H4 (cell line): ENCODE measurements around the gene HOXC10. TPM values are rescaled to one million over a fixed set of nuclear protein-coding genes. Genes with fewer than 3 reads are reported as not detected.

Source experiments
- DNase-seq: peaks from one replicate; pipeline ENCODE4 v3.0.0-alpha.2; 2015; ENCODE audit warnings: low spot score
- total RNA-seq: library from RNA; depleted of rRNA; stranded (reverse); fragments of >200 nt; shearing (Covaris generic); gene quantifications from 2 replicates; pipeline ENCODE4 v1.2.3, GENCODE V29; 2014

Gene HOXC10
- total RNA-seq, 1 experiment from 2014 or later, result 8.7 TPM

- peak; percentile 54 for DNase-seq
Measured at GRCh38 chr12:53965281-53966084, 19.5 kb upstream of the HOXC10 start.

GRCh38 chr12:53966085-53966384 is 18.9 kb upstream of the HOXC10 start:
- DNase-seq, result no peak

DNA sequence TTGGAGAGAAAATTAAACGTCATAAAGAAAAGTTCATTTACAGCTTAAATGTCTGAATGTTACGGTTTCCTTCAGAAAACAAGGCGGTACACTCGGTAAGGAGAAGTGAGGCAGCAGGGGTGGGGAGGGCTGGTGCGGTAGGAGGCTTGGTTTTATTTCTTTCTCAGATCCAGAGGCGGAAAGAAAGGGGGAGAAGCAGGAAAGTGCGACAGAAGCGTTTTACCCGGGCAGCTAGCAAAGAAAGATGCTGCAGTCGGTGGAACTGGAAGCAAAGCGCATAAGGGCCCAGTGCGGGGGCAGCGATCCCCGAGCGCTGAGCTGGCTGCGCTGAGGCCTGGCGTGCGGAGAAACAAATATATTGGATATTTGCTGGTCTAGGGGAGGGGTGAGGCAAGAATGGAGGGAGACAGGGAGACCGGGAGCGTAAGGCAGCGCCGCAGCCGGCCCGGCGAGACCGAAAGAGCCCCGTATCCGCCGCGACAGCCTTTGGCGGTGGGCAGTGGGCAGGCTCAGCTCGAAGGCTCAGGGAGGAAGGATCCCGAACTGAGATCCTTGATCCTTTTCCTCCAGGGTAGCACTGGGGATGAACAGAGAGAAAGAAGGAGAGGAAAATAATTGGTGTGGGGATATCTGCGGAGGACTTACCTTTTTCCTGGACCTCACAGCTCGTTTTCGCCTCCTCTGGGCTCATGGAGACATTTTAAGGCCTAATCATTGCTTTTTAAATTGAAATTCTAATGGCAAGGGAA is 18.4 kb upstream of the HOXC10 start:
- DNase-seq, result no peak

DNA sequence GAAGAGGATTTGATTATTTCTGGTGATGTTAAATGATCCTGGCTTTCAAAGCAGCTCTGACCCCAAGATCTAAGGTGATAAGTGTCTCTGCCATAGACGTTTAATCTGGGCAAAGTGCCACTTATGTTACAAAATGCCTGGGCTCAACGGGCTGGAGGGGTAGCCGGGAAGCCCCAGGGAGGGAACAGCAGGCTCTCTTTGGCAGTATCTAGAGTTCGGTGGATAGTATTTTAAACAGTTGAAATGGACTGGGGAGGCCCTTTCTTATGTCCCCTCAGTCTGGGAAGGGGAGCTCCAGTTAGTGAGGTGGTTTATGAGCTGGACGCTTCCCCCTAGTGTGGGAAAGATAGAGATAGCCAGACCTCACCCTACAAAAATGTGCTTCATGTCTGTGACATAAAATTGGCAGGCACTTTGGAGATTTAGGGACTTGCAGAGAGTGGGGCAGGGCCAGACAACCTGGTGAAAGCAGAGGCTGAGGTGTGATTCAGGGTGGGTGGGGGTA is 17.5 kb upstream of the HOXC10 start:
- DNase-seq, result no peak

GRCh38 chr12:53968214-53969127 is 16.5 kb upstream of the HOXC10 start:
- DNase-seq, result no peak

DNA sequence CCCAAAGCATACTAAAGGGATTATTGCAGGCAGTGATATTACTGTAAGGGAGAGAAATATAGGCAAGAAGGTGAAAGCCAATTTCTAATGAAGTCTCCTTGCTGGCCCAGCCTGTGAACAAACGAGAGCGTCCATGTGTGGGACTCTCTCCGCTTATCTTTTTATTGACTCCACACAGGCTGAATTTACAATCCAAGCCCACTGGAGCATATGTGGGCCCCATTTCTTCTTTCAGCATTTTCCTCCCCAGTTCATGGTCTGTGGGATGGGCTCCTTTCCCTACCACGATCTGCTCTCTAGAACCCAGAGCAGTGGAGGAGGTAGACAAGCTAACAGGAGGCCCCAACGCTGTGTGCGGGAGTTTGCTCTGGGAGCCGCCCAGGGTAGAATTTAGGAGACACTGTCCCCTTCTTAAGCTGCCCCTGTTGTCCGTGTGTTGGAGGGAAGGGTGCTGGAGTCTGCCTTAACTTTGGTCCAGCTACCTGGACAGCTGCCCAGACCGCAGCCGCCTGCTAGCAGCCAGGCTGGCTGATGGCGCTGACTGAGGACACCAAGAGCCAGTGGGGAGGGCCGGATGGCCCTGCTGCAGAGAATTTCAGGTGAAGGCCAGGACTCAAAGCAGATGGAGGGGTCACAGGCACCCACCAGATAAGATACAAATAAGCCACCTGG is 15.2 kb upstream of the HOXC10 start:
- no peak for DNase-seq

GRCh38 chr12:53970451-53970850 is 14.5 kb upstream of the HOXC10 start:
- DNase-seq, result no peak

- no peak for DNase-seq
Measured at GRCh38 chr12:53971129-53971528, 13.8 kb upstream of the HOXC10 start.

GRCh38 chr12:53971686-53972085 is 13.3 kb upstream of the HOXC10 start:
- DNase-seq, result no peak

GRCh38 chr12:53972152-53972702 is 12.7 kb upstream of the HOXC10 start:
- peak; percentile 57 for DNase-seq

DNA sequence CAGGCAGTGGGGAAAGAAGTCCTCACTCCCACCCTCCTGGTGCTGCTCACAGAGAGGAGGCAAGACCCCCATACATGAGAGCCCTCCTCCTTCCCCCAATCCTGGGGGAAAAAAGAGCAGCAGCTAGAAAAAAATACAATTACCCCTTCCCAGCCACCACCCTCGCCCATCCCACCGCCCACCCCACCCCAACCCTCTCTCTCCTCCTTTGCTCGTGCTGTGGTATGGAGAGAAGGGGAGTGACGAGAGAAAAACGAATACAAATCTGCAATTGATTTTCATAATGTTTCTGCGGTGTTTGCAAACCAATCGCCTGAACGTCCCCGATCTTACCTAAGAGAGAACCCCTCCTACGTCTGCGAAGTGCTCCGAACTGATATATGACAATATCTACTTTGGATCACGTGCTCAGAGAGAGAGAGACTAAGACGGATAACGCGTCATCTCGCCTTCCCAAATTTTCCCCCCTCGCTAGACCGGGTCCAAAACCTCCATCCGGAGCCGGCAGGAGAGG is 12.2 kb upstream of the HOXC10 start, which contains the start of gene HOXC11:
TSS of gene HOXC11 (plus strand) at position 405 of the 514 bp plus-strand sequence. CDS start 116 bp downstream, outside the sequence.
- no peak for DNase-seq

DNA sequence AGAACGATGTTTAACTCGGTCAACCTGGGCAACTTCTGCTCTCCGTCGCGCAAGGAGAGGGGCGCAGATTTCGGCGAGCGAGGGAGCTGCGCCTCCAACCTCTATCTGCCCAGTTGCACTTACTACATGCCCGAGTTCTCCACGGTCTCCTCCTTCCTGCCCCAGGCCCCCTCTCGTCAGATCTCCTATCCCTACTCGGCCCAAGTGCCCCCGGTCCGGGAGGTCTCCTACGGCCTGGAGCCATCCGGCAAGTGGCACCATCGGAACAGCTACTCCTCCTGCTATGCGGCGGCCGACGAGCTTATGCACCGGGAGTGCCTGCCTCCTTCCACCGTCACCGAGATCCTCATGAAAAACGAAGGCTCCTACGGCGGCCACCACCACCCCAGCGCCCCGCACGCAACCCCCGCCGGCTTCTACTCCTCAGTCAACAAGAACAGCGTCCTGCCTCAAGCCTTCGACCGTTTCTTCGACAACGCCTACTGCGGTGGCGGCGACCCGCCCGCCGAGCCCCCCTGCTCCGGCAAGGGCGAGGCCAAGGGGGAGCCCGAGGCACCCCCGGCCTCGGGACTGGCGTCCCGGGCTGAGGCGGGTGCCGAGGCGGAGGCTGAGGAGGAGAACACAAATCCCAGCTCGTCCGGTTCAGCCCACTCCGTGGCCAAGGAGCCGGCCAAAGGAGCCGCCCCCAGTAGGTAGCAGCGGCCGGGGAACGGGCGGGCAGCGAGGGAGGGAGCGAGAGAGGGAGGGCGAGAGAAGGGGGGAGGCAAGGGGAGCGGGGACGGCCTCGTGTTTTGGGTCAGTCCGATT is 11.5 kb upstream of the HOXC10 start:
- DNase-seq, result peak; percentile 47

GRCh38 chr12:53974084-53975063 is 10.6 kb upstream of the HOXC10 start, which contains the start of gene HOTAIR:
Gene HOTAIR, minus strand, starts transcription at chr12:53974954.
- peak; percentile 48 for DNase-seq

GRCh38 chr12:53975064-53975471 is 9.9 kb upstream of the HOXC10 start:
- DNase-seq, result no peak

DNA sequence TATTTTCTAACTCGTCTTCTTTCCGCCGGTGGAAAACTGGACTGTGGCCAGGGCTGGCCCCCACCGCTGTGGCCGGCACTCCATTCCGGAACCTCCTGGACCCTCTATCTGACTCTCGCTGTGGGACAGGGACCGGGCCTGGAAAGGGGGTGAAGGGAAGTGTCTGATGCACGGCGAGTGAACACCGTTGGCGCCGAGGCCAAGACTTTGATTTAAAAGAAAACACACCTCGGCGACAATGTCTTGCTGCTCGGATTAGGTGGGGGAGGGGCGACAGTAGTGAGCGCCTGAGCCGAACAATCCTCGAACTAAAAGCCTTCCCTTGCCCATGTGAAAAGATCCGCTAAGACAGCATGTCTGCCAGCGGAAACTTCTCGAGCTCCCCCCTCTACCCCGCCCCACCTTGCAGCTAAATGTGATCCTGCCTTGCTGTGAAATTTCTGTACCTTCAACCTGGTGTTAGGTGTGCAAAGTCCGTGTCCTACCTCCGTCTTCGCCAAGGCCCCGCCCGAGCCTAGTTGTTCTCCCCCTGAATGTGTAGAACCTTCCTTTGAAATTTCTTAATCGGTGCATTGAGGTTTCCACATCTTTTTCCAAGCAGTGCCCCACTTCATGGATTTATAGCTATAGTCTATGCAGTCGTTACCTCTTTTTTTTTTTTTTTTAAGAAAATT is 9.3 kb upstream of the HOXC10 start:
- no peak for DNase-seq

DNA sequence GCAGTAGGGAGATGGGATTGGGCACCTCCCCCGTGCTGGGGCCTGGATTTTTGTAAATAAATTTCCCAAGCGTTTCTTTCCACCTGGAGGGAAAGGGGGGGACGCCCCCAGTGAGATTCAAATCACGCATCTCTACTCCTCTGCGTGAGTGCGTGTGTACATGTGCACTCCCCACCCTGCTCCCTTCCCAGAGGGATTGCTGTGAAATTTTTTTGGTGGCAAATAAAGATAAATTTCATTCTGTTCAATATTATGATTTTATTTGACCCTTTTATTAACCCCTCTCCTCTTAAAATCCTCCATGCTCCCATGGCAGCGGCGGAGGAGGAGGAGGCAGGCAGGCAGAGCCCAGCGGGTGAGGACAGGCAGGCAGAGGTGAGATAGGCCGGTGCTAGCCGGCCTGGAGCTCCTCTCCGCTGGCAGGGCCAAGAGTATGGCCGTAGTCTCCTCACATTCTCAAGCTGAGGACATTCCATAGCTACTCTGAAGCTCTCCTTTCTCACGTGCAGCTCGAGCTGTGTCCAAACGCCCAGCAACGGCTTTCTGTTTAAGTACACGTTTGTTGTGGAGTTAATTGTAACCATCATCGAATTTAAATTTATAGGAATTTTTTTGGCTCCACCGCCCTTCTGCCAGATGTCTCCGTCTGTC is 8.6 kb upstream of the HOXC10 start:
- DNase-seq, result no peak

- no peak for DNase-seq
Measured at GRCh38 chr12:53976823-53977595, 7.9 kb upstream of the HOXC10 start.
